Cardiac muscle cell (in vitro differentiated cells and primary cell): ENCODE measurements around the gene P4HA1. TPM values are rescaled to one million over a fixed set of nuclear protein-coding genes. Genes with fewer than 3 reads are reported as not detected.

Experiments used
- DNase-seq, 2 donors: peaks; one replicate each; pipeline versions ENCODE4 v3.0.0 to v3.0.0-alpha.2; 2010 to 2017; ENCODE audit warnings: low read depth in 1 of 2, low spot score in 1 of 2
- H3K27ac ChIP-seq: fragments of 200-600 bp; sonication (generic); 2 replicates; pipeline ENCODE4 v1.5.1; 2016
- H3K27me3 ChIP-seq: fragments of 200-600 bp; sonication (generic); 2 replicates; pipeline ENCODE4 v1.6.0; 2016; ENCODE audit warnings: control low read depth
- H3K36me3 ChIP-seq: fragments of 200-600 bp; sonication (generic); 2 replicates; pipeline ENCODE4 v1.5.1; 2016; ENCODE audit warnings: control low read depth
- H3K4me1 ChIP-seq: fragments of 200-600 bp; sonication (generic); 2 replicates; pipeline ENCODE4 v1.8.1; 2017; ENCODE audit warnings: low read depth, mild to moderate bottlenecking, mixed run types
- H3K4me3 ChIP-seq: fragments of 200-600 bp; sonication (generic); 2 replicates; pipeline ENCODE4 v1.5.1; 2016; ENCODE audit warnings: mild to moderate bottlenecking
- H3K9me3 ChIP-seq: fragments of 200-600 bp; sonication (generic); 2 replicates; pipeline ENCODE4 v1.5.1; 2017; ENCODE audit warnings: low read depth, mild to moderate bottlenecking, control low read depth
- polyA plus RNA-seq: library from polyadenylated mRNA; unstranded; fragments of >200 nt; fragmentation: Nextera tagmentation; extraction: Ambion mirVana; gene quantifications from 2 replicates; pipeline ENCODE4 v1.2.1, GENCODE V29; 2016
- total RNA-seq: library from RNA; depleted of rRNA; stranded (reverse); fragments of >200 nt; gene quantifications from 2 replicates; pipeline ENCODE4 v1.2.3, GENCODE V29; 2016
- TF ChIP-seq, protein P1 (sequence below): IDR thresholded peaks from 2 replicates; pipeline ENCODE4 v1.5.1; 2012; ENCODE audit warnings: low read depth, mild to moderate bottlenecking, low read length

Gene P4HA1
- total RNA-seq (92.0 and 103 TPM in 2 replicates), polyA plus RNA-seq (172 and 174 TPM in 2 replicates)

- Histone ChIP-seq H3K27ac (peak within 1 kb of the TSS; percentile 88), H3K9me3 (no peaks in the 10 kb centered on the region), H3K27me3 (no peaks in the 10 kb centered on the region), H3K4me1 (peaks cover 21% of the 10 kb centered on the region), H3K36me3 (no peaks in the 10 kb centered on the region), H3K4me3 (peak within 1 kb of the TSS; percentile 90)
- TF ChIP-seq, protein P1, sequence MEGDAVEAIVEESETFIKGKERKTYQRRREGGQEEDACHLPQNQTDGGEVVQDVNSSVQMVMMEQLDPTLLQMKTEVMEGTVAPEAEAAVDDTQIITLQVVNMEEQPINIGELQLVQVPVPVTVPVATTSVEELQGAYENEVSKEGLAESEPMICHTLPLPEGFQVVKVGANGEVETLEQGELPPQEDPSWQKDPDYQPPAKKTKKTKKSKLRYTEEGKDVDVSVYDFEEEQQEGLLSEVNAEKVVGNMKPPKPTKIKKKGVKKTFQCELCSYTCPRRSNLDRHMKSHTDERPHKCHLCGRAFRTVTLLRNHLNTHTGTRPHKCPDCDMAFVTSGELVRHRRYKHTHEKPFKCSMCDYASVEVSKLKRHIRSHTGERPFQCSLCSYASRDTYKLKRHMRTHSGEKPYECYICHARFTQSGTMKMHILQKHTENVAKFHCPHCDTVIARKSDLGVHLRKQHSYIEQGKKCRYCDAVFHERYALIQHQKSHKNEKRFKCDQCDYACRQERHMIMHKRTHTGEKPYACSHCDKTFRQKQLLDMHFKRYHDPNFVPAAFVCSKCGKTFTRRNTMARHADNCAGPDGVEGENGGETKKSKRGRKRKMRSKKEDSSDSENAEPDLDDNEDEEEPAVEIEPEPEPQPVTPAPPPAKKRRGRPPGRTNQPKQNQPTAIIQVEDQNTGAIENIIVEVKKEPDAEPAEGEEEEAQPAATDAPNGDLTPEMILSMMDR = peak; percentile 67
- peak; percentile 98 to 99 for DNase-seq
These were observed at the start of gene P4HA1 for GRCh38 chr10:73096449-73097304. TSS of gene P4HA1 (minus strand) at chr10:73096866. CDS start at chr10:73074883, 21,983 bp downstream.

DNA sequence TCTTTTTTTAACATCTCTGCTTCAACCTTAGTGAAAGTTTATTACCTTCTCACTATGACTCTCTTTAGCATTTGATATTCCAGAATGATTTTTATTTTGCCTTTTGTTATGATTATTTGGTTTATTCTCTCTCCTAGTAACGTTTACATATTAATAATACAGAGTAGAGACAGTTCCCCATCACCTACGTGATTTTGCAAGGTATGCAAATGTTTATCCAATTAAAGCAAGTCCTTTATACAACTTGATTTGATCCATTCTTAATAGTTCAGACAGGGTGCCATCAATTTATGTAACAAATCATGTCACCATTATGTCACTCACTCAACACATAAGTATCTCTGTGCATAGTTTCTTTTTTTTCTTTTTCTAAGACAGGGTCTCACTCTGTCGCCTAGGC, 44.9 kb upstream of the P4HA1 start:
- Histone ChIP-seq H3K9me3 (no peaks in the 10 kb centered on the region), H3K27me3 (no peaks in the 10 kb centered on the region), H3K36me3 (peaks cover 47% of the 10 kb centered on the region), H3K4me1 (no peaks in the 10 kb centered on the region), H3K4me3 (no peak overlapping the region), H3K27ac (no peak overlapping the region)
- TF ChIP-seq, protein P1 = no peak
- no peak for DNase-seq

DNA sequence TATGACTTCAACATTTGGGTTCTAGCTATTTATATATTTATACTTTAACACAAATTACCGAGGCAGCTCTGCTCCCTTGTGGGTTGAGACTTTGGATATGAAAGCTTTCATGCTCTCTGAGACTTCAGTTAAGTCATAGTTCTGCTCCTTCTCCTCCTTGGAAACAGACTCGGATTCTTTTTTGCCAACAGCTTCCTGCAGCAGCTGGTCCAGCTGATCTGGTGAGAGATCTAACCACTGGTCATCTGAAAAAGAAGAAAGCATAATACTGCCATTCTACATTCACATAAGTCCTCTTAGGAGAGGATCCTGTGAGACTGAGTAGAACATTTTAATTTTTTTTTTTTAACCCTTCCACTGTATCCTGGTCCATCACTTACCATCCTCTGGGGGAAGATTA, 42.6 kb upstream of the P4HA1 start:
- H3K36me3 ChIP-seq = peaks cover 51% of the 10 kb centered on the region
- no peaks in the 10 kb centered on the region for H3K27me3 ChIP-seq
- DNase-seq = no peak
- no peak overlapping the region for H3K27ac ChIP-seq
- no peaks in the 10 kb centered on the region for H3K4me1 ChIP-seq
- H3K4me3 ChIP-seq = no peak overlapping the region
- H3K9me3 ChIP-seq = no peaks in the 10 kb centered on the region
- TF ChIP-seq, protein P1 = no peak

DNA sequence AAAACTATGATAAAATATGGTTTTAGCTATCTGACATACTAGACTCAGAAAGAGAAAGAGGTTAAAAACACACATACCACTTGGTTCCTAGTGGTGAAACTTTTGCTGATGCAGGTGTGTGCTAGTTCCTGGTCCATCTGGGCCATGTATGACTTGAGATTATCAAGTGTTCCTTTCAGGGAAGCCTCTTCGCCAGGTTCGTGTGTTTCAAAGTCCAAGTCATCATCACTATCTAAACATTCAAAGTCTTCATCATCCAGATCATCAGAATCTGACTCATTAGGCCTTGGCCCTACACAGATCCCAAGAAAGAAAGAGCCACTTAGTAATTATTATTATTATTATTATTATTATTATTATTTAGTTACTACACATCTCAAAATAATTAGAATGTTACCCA, 40.0 kb upstream of the P4HA1 start:
- DNase-seq = no peak
- Histone ChIP-seq H3K4me1 (no peaks in the 10 kb centered on the region), H3K4me3 (no peak overlapping the region), H3K36me3 (peaks cover 68% of the 10 kb centered on the region), H3K27ac (no peak overlapping the region), H3K27me3 (no peaks in the 10 kb centered on the region), H3K9me3 (no peaks in the 10 kb centered on the region)
- TF ChIP-seq, protein P1 = no peak

- peaks cover 73% of the 10 kb centered on the region for H3K36me3 ChIP-seq
- no peak for DNase-seq
- no peaks in the 10 kb centered on the region for H3K4me1 ChIP-seq
- TF ChIP-seq, protein P1 = no peak
- H3K4me3 ChIP-seq = no peak overlapping the region
- no peak overlapping the region for H3K27ac ChIP-seq
- H3K9me3 ChIP-seq = no peaks in the 10 kb centered on the region
- no peaks in the 10 kb centered on the region for H3K27me3 ChIP-seq
These were observed 38.1 kb upstream of the P4HA1 start for GRCh38 chr10:73134727-73135126.
